SW480 (cell line): ENCODE data around the gene IL17RB.
A peak's percentile ranks its signal among the peaks of the same experiment; 100 is the strongest.

Source experiments
- DNase-seq: peaks from one replicate; pipeline ENCODE4 v3.0.0-alpha.2; 2016; ENCODE audit warnings: low spot score

The IL17RB gene

GRCh38 chr3:53830944-53831343, 15.4 kb upstream of the IL17RB start:
- DNase-seq: no peak

GRCh38 chr3:53833053-53833645, 13.2 kb upstream of the IL17RB start:
- no peak for DNase-seq

DNA sequence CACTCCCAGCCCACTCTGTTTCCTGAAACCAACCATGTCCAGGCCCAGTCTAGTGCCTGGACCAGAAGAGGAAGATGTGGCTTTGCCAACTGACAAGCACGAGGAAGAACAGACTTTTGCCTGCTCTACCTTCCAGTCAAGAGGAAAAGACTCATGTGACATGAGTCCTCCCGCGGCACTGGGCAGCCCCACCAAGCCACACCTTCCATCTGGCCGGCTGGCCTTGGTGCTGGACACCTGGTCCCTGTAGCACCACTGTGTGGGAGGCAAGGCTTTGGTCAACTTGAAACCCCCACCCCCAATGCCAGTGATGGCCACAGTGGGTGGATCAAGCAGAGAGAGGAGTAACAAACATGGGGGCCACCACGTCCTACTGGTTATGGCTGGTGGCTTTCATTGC, 12.7 kb upstream of the IL17RB start:
- no peak for DNase-seq

DNA sequence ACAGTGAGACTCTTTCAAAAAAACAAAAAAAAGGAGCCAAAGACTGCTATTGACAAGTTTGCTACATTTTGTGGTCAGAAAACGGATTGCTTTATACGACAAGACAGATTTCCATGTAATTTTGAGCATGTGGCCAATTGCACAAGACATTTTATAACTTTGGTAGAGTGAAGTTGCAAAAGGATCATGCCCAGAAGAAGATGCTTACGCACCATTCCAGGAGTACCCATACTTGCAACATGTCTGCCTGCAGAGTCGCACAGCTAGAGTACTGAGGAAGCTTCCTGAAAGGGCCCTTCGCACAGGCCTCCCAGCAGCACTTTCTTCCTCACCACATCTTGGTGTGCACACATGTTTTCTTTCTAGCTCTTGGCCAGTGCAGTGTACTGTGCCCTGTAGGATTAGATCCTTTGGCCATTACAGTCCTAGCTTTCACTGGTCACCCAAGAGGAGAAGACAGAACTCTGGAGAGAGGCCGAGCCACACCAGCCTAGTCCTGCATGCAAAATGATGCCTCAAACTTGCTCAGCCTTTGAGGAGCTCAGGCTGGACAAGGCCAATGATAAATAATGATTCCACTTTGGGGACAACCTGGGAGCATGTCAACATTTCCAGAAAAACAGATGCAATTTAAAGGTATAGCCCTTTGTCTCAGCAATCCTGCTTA, 11.8 kb upstream of the IL17RB start:
- DNase-seq: no peak

- DNase-seq: no peak
These were observed 11.1 kb upstream of the IL17RB start for GRCh38 chr3:53835257-53835656.

DNA sequence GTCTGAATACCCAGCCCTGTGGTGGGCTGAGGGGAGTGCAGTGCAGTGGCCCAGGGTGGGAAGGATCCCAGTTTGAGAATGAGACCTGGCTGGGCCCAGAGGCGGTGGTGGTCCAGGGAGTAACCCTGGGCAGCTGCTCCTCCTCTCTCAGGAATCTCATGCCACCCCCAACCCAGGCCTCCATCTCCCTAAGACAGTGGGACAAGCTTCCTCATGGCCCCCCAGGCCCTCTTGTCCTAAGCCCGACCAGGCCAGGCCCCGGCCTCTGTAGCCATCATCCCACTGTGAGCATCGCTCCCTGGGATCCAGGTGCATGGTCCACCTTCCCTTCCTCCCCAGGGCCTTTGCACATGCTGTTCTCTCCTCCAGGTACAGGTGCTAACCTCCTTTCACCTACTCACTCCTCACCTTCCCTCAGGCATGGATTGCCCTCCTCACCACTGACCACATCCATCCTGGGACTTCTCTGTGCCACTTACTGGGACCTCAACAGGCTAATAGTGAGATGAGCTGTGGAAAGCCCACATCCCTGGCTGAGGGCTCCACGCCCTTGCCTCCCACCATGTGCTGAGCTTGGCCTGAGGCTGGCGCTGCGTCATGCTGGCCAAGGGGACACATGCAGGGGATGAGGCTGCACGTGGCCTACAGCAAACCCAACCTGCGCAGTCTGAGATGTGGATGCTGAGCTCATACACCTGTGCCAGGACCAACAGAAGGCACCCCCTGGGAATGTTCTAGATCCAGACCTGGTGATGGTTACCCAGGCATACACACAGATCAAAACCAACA, 10.1 kb upstream of the IL17RB start:
- no peak for DNase-seq

DNA sequence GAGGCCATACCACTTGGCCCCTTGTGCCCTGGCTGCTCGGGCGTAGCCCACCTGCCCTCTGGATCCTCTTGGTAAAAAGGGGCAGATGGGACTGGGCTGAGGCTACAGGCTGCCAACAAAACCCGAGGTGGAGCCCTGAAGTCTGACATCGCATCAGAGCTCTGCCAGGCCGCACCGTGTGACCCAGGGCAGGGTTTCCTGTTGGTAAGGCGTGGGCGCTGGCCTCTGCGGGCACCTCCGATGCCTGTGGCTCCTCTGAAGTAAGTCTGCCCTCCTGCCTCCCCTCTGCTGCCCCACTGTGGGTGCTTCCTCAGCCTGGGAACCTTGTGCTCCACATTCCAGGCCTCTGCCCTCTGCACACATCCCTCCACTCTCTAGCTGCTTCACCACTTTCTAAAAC, 9.0 kb upstream of the IL17RB start:
- DNase-seq: peak; percentile 46

DNA sequence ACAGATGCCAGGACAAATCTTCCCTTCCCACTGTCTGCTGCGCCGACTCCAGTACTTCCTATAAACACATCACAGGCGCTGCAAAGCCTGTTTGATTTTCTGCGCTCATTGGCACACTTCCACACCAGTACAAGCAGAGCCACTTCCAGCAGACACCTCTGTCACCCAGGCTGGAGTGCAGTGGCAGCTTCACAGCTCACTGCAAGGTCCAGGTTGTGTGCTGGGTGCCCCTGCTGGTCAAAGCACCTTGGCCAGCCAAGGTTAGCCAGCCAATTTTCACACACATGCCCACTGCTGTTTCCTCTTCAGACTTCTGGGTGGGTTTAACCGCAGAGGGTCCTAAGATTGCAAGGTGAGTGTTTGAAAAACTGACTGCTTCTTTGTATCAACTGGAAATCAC, 5.1 kb upstream of the IL17RB start:
- DNase-seq: no peak

GRCh38 chr3:53842436-53843194, 3.8 kb upstream of the IL17RB start:
- DNase-seq: peak; percentile 97

DNA sequence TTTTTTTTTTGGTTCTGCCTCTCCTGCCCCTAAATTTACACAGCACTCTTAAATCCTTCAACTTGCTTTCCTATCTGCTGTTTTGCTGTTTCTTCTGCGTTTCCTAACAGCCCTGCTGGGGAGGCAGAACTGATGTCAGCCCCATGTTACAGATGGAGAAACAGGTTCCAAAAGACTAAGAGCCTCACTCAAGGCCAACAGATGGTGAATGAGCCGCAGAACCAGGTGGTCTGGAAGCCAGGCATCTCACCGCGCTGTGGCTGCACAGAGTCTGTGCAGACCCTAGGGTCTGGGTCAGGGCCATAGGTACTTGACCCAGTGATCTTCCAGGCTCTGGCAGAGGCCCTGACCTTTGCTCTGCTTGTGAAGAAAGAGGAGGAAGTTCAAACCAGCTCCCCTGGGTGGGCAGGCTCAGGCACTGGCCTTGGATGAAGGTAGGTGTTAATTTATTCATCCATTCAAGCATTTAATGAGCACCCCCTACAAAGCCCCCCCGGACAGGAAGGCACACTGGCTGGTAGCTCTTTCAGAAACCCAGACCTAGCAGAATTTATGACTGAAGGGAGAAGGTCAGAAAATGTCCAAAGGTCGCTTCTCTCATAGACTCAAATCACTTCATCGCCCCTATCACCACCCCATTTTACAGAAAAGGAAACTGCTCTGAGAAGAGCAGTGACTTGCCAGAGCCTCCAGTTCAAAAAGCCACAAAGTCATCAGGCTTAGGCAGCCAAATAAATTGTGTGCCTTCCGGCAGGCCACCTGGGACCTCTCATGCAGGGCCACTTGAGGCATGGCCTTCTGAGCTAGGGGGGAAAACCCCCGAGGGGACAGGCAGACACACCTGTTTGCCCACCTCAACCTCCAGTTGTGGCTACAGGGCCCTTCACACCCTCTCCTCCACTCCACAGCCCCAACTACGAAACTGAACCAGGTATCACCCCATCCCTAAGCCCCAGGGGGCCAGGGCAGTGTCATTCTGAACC, 2.9 kb upstream of the IL17RB start:
- no peak for DNase-seq

DNA sequence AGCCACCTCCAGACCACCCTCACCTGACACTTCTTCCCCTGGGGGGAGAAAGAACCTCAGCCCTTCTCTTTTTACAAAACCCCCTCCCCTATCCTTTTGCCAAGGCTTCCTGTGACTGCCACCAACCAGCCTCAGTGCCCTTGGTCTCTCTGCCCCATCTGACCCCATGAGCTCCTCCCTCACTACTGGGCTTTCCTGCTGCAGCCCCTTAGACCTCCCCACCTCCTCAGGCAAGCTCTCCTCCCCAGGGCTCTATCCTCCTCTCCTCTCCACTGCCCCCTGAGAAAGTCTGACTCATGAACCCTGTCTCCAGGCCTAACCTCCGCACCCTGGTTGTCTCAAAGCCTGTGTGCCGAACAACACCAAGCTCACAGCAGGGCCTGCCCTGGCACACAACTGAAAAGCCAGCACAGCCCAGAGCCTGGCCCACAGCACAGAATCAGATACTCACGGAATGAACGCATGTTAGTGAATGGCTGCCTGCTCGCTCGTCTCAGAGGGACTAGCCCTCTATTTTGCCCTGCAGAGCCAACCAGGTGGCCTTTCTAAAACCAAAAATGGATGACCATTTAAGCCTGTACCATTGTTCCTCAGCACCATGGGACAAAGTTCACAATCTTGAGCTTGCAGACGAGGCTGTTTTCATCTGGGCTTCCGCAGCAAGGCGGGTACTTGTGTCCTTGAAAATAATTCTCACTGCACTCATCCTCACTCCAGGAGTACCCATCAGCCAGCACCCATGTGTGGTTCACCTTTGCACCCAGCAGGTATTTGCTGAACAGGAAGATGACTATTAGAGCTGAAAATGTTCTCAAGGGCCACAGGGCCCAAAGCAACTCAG, 1.9 kb upstream of the IL17RB start:
- DNase-seq: peak; percentile 62

DNA sequence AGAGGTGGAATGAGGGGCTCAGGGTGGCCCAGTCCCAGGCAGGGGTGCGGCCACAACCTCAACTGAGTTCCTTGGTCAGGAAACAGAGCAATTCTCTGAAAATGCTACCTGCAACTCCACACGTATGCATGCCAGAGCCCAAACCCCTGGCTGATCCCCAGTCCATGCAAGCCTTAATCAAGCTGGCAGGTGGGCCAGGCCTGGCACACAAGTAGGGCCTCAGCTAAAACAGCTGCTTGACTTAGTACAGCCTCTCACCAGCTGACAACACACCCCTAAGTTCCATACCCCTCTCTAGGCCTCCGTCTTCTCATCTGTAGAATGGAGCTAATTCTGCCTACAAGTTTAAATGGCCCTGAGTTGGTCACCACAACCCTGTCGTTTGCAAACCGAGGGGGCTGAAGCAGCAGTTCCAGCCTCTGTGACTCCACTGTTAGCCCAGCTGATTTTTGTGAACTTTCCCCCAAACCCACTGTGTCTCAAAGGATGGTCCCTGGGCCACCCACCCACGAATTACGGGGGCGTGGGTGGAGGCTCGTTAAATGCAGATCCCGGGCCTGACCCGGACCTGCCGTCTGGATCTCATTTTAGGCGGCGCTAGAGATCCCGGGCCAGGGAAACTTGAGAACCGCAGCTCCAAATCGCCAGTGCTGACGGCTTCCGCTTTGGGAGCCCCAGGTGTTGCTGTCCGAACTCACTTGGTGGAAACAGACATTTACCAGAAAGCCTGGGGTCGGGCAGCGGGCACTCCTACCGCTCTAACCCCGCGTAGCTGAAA, 1.1 kb upstream of the IL17RB start:
- DNase-seq: peak; percentile 70

DNA sequence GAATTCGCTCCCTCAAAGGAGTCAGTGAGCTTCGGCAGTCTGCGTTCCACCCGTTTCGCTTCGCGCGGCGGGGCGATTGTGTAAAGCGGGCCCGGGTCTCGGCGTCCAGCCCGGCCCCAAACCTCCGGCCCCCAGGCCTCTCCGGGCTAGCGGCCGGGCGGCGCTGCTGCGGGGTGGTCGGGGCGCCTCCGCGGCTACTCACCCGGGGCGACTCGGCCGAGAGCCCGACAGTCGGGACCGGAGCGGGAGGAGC, 561 bp upstream of the IL17RB start:
- no peak for DNase-seq

DNA sequence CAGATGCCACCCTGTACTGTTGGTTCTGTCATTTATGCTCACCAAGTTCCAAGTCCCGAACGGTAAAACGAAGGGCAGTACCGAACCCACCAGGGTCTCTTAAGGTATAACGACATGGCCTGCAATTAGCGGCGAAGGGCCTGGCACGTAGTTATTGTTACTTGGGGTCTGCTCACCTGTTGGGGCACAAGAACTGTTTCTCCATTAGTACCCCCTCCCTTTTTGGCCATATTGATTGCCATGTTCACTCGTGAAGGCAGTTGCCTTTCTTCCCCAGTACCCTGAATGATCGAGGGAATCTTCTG, 435 bp downstream of the IL17RB start:
- DNase-seq: no peak

- no peak for DNase-seq
These were observed 3.5 kb downstream of the IL17RB start for GRCh38 chr3:53849916-53850315.

DNA sequence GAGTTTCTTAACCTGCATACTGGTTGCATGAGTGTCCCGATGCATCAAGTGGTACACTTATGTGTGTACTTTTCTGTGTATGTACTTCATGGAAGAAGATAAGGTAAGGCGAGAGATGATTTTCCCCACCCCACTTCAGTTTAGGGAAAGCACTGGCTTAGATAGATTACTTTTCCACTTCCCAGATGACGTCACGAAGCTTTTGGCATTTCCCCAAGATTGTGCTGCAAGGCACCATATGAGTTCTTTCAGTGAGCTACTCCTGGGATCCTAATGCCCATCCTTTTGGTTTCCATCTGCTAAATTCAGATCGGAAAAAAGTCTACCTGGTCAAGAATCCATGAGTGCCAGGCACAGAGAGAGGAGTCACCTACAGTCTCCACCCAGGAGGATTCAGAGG, 4.5 kb downstream of the IL17RB start:
- no peak for DNase-seq

DNA sequence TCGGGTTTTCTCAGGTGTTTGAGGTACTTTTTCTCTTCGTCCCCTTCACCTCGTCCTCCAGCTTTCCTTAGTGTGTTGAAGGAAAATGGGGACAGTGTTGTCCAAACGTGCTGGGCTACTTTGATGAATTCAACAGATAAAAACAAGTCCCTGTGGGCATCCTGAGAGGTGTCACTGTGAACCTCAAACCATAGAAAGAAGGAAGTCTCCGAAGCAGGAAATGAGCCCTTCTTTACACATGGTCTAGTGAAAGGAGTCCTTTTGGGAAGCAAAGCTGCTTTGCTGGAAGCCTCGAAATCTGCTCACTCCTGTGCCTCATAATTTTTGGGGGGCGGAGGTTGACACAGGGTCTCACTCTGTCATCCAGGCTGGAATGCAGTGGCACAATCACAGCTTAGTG, 10.6 kb downstream of the IL17RB start:
- DNase-seq: no peak

DNA sequence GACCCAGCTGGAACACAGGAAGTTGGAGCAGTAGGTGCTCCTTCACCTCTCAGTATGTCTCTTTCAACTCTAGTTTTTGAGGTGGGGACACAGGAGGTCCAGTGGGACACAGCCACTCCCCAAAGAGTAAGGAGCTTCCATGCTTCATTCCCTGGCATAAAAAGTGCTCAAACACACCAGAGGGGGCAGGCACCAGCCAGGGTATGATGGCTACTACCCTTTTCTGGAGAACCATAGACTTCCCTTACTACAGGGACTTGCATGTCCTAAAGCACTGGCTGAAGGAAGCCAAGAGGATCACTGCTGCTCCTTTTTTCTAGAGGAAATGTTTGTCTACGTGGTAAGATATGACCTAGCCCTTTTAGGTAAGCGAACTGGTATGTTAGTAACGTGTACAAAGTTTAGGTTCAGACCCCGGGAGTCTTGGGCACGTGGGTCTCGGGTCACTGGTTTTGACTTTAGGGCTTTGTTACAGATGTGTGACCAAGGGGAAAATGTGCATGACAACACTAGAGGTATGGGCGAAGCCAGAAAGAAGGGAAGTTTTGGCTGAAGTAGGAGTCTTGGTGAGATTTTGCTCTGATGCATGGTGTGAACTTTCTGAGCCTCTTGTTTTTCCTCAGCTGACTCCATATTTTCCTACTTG, 11.9 kb downstream of the IL17RB start:
- no peak for DNase-seq

GRCh38 chr3:53859178-53859577, 12.8 kb downstream of the IL17RB start:
- no peak for DNase-seq

GRCh38 chr3:53860196-53860595, 13.8 kb downstream of the IL17RB start:
- no peak for DNase-seq
